ENCODE measurements around the gene WIPF3. TPM values are rescaled to one million over a fixed set of nuclear protein-coding genes. Genes with fewer than 3 reads are reported as not detected.

WIPF3 gene
- total and polyA plus RNA-seq, 10 of the 15 experiments (the other 5 are each of a cell fraction or from before 2014, with no cell fraction given), result 0.03 to 0.05 TPM; not detected in 8

DNA sequence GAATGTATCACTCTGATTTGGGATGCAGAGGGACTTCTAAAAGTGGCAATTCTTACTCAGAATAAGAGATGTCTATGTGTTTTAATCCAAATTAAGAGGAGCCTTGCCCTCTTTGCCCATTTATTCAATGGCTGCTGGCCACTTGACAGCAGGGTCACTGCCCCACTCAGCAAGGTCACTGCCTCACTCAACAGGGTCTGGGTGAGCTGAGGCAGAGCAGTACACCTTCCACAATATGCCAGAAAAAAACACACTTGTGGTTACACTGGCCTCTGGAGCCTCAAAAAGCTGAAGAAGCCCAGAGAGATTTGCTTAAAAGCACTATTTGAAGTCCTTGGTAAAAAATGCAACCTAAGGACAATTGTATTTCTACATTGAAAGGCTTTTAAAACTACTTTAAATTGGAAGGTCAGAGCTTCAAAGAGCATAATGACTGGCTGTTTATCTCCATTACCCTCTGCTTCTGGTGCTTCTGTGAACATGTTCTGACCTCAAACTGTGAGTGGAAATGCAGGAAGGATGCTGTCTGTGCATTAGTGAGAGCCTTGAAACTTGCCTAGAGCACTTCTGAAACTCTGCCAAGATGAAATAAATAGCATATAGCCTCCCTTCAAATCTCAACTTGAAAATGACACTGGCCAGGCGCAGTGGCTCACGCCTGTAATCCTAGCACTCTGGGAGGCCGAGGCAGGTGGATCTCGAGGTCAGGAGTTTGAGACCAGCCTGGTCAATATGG is 35.1 kb upstream of the WIPF3 start:
- ATAC-seq (no peak), FAIRE-seq (no peak), DNase-seq (ENCODE audit: low read depth, low spot score) (no peak)
- H2AFZ ChIP-seq (ENCODE audit: control insufficient read depth, low read depth, low read length), result no peak overlapping the region
- no peaks in the 10 kb centered on the region for H4K20me1 ChIP-seq (ENCODE audit: control insufficient read depth, insufficient read depth)
- ChIA-PET RAD21 (ENCODE audit: unreplicated experiment) (no interaction called here), POLR2A (no interaction called here), CTCF (no interaction called here), SMC1A (ENCODE audit: uncharacterized antibody, unreplicated experiment) (no interaction called here)
- in situ Hi-C loops (cut with MboI) (no loop called here), intact Hi-C loops (cut with micrococcal nuclease; ENCODE audit: unreplicated experiment) (no loop called here)
- no peaks in the 10 kb centered on the region for H3K79me2 ChIP-seq (ENCODE audit: control insufficient read depth, insufficient read depth, low read length)
- no peak overlapping the region for H3K4me3 ChIP-seq
- 37% methylated on average over 4 of the region's 4 CpGs for WGBS (ENCODE audit: insufficient coverage, insufficient replicate concordance, low lambda C conversion rate, missing lambda C conversion rate)
- H3K4me2 ChIP-seq (ENCODE audit: control insufficient read depth, insufficient read depth), result no peak overlapping the region
- no peaks in the 10 kb centered on the region for H3K36me3 ChIP-seq (ENCODE audit: control insufficient read depth in 2 of 2, insufficient read depth in 2 of 2, low read length in 1 of 2)
- no peaks in the 10 kb centered on the region for H3K4me1 ChIP-seq (ENCODE audit: control insufficient read depth, insufficient read depth, low read length)
- no peak overlapping the region for H3K9ac ChIP-seq (ENCODE audit: control insufficient read depth, insufficient read depth, low read length)
- no peaks in the 10 kb centered on the region for H3K27me3 ChIP-seq (replicated peaks in 1 of 2; ENCODE audit: control insufficient read depth in 2 of 2, insufficient read depth in 2 of 2, low read length in 1 of 2)
- TF ChIP-seq KLF5 (IDR thresholded peaks at IDR 0.05; ENCODE audit: partially characterized antibody) (no peak), SRF (IDR thresholded peaks at IDR 0.05; ENCODE audit: low read depth in 2 of 2, low read length in 2 of 2) (no peak), BACH1 (IDR thresholded peaks at IDR 0.05; ENCODE audit: borderline replicate concordance) (no peak), SPI1 (IDR thresholded peaks at IDR 0.05; ENCODE audit: borderline replicate concordance, insufficient read depth, low read depth, low read length) (no peak)
- no TSS peak for BruUV-seq (replicated peaks)
- H3K9me3 ChIP-seq (replicated peaks; ENCODE audit: control insufficient read depth, insufficient read depth, low read length), result no peaks in the 10 kb centered on the region
- no peak overlapping the region for H3K27ac ChIP-seq (ENCODE audit: control insufficient read depth, insufficient read depth)

GRCh38 chr7:29779017-29779416 is 27.3 kb upstream of the WIPF3 start:
- FAIRE-seq (no peak), ATAC-seq (no peak), DNase-seq (ENCODE audit: low read depth, low spot score) (no peak)
- SMC1A ChIA-PET (ENCODE audit: uncharacterized antibody, unreplicated experiment), result no interaction called here
- Histone ChIP-seq H3K4me3 (no peak overlapping the region), H3K27me3 (replicated peaks in 1 of 2; ENCODE audit: control insufficient read depth in 2 of 2, insufficient read depth in 2 of 2, low read length in 1 of 2) (peaks cover 0 to 4% of the 10 kb centered on the region in 2 experiments; a peak in 1 of 4 replicates), H3K9me3 (replicated peaks; ENCODE audit: control insufficient read depth, insufficient read depth, low read length) (no peaks in the 10 kb centered on the region), H2AFZ (ENCODE audit: control insufficient read depth, low read depth, low read length) (no peak overlapping the region), H3K4me2 (ENCODE audit: control insufficient read depth, insufficient read depth) (no peak overlapping the region), H3K36me3 (ENCODE audit: control insufficient read depth in 2 of 2, insufficient read depth in 2 of 2, low read length in 1 of 2) (no peaks in the 10 kb centered on the region), H3K9ac (ENCODE audit: control insufficient read depth, insufficient read depth, low read length) (no peak overlapping the region), H3K27ac (ENCODE audit: control insufficient read depth, insufficient read depth) (no peak overlapping the region), H4K20me1 (ENCODE audit: control insufficient read depth, insufficient read depth) (no peaks in the 10 kb centered on the region), H3K4me1 (ENCODE audit: control insufficient read depth, insufficient read depth, low read length) (no peaks in the 10 kb centered on the region), H3K79me2 (ENCODE audit: control insufficient read depth, insufficient read depth, low read length) (no peaks in the 10 kb centered on the region)
- RAD21 ChIA-PET (ENCODE audit: unreplicated experiment), result no interaction called here
- TF ChIP-seq ASH2L (IDR thresholded peaks at IDR 0.05; ENCODE audit: borderline replicate concordance, low read depth) (no peak), PML (IDR thresholded peaks at IDR 0.05; ENCODE audit: low read length) (no peak), TARDBP (IDR thresholded peaks at IDR 0.05; ENCODE audit: borderline replicate concordance) (no peak), RBBP5 (conservative IDR thresholded peaks at IDR 0.05) (no peak), HCFC1 (IDR thresholded peaks at IDR 0.05; ENCODE audit: low read length) (no peak)
- TF ChIP-seq, protein P1, sequence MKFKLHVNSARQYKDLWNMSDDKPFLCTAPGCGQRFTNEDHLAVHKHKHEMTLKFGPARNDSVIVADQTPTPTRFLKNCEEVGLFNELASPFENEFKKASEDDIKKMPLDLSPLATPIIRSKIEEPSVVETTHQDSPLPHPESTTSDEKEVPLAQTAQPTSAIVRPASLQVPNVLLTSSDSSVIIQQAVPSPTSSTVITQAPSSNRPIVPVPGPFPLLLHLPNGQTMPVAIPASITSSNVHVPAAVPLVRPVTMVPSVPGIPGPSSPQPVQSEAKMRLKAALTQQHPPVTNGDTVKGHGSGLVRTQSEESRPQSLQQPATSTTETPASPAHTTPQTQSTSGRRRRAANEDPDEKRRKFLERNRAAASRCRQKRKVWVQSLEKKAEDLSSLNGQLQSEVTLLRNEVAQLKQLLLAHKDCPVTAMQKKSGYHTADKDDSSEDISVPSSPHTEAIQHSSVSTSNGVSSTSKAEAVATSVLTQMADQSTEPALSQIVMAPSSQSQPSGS (IDR thresholded peaks at IDR 0.05; ENCODE audit: low read length), result no peak
- in situ Hi-C loops (cut with MboI), result no loop called here
- 41% methylated on average over 2 of the region's 2 CpGs for WGBS (ENCODE audit: insufficient coverage, insufficient replicate concordance, low lambda C conversion rate, missing lambda C conversion rate)
- BruUV-seq (replicated peaks), result no TSS peak
- CTCF ChIA-PET, result interaction anchor here (1.1 to 1.5 kb wide), 2 partner anchors 24 to 31 kb away, joined by 3 read pairs; no protein-coding TSS in a partner anchor
- intact Hi-C loops (cut with micrococcal nuclease; ENCODE audit: unreplicated experiment), result no loop called here
- POLR2A ChIA-PET, result no interaction called here

Data from GM12878 (cell line).